ENCODE data around the gene OVCH1.

Gene OVCH1

GRCh38 chr12:29499235-29499634 is 1.7 kb upstream of the OVCH1 start:
- Histone ChIP-seq H3K27ac (replicated peaks) (no peak overlapping the region), H3K4me3 (replicated peaks; ENCODE audit: insufficient read depth, low read length) (no peak overlapping the region), H3K27me3 (ENCODE audit: insufficient read depth, poor library complexity, severe bottlenecking) (no peaks in the 10 kb centered on the region)
- no peak for TF ChIP-seq POLR2AphosphoS5 (IDR thresholded peaks at IDR 0.05; ENCODE audit: low read depth)
- no peak for TF ChIP-seq REST (IDR thresholded peaks at IDR 0.05; ENCODE audit: insufficient replicate concordance, low read depth)
- TF ChIP-seq CTCF (IDR thresholded peaks at IDR 0.05; ENCODE audit: insufficient read depth, low read length), result no peak
- TF ChIP-seq SPI1 (IDR thresholded peaks at IDR 0.05; ENCODE audit: borderline replicate concordance, low read depth), result no peak
- TF ChIP-seq GABPA (IDR thresholded peaks at IDR 0.05; ENCODE audit: low read depth), result no peak
- DNase-seq (ENCODE audit: low read depth in 1 of 2, low spot score in 1 of 2), result no peak

GRCh38 chr12:29492891-29493290 is 4.6 kb downstream of the OVCH1 start:
- Histone ChIP-seq H3K27ac (replicated peaks) (no peak overlapping the region), H3K4me3 (replicated peaks; ENCODE audit: insufficient read depth, low read length) (no peak overlapping the region), H3K27me3 (ENCODE audit: insufficient read depth, poor library complexity, severe bottlenecking) (peaks cover 3% of the 10 kb centered on the region)
- no peak for DNase-seq (ENCODE audit: low read depth in 1 of 2, low spot score in 1 of 2)
- TF ChIP-seq GABPA (IDR thresholded peaks at IDR 0.05; ENCODE audit: low read depth), result no peak
- no peak for TF ChIP-seq SPI1 (IDR thresholded peaks at IDR 0.05; ENCODE audit: borderline replicate concordance, low read depth)
- TF ChIP-seq CTCF (IDR thresholded peaks at IDR 0.05; ENCODE audit: insufficient read depth, low read length), result no peak
- TF ChIP-seq REST (IDR thresholded peaks at IDR 0.05; ENCODE audit: insufficient replicate concordance, low read depth), result no peak
- TF ChIP-seq POLR2AphosphoS5 (IDR thresholded peaks at IDR 0.05; ENCODE audit: low read depth), result no peak

- Histone ChIP-seq H3K4me3 (replicated peaks; ENCODE audit: insufficient read depth, low read length) (no peak overlapping the region), H3K27me3 (ENCODE audit: insufficient read depth, poor library complexity, severe bottlenecking) (peaks cover 3% of the 10 kb centered on the region), H3K27ac (replicated peaks) (no peak overlapping the region)
- TF ChIP-seq CTCF (IDR thresholded peaks at IDR 0.05; ENCODE audit: insufficient read depth, low read length) (no peak), POLR2AphosphoS5 (IDR thresholded peaks at IDR 0.05; ENCODE audit: low read depth) (no peak), GABPA (IDR thresholded peaks at IDR 0.05; ENCODE audit: low read depth) (no peak), REST (IDR thresholded peaks at IDR 0.05; ENCODE audit: insufficient replicate concordance, low read depth) (no peak)
- no peak for DNase-seq (ENCODE audit: low read depth in 1 of 2, low spot score in 1 of 2)
Observed at GRCh38 chr12:29486972-29487371, 10.5 kb downstream of the OVCH1 start.

Measured in HL-60 (cell line).